Mesodermal cell (in vitro differentiated cells): ENCODE data around the gene SPTLC2.
A peak's percentile ranks its signal among the peaks of the same experiment; 100 is the strongest.

Experiments used
- H3K27ac ChIP-seq: 2 replicates; pipeline ENCODE4 v1.7.0; 2013; ENCODE audit warnings: mild to moderate bottlenecking, low read depth, low read length, moderate library complexity; ENCODE audit not compliant: severe bottlenecking
- H3K36me3 ChIP-seq: 2 replicates; pipeline ENCODE4 v1.7.1; 2013; ENCODE audit warnings: mild to moderate bottlenecking, low read length, moderate library complexity; ENCODE audit not compliant: control insufficient read depth, insufficient read depth
- H3K4me1 ChIP-seq: one replicate; pipeline ENCODE4 v1.7.1; 2013; ENCODE audit warnings: mild to moderate bottlenecking, low read length; ENCODE audit not compliant: insufficient read depth, control insufficient read depth, poor library complexity, severe bottlenecking
- H3K4me3 ChIP-seq: 2 replicates; pipeline ENCODE4 v1.7.0; 2013; ENCODE audit warnings: low read length, control low read depth, mild to moderate bottlenecking; ENCODE audit not compliant: insufficient read depth, poor library complexity, severe bottlenecking; ENCODE audit errors: extremely low read depth
- H3K9me3 ChIP-seq: 2 replicates; pipeline ENCODE4 v1.7.1; 2013; ENCODE audit warnings: mild to moderate bottlenecking, low read length, moderate library complexity; ENCODE audit not compliant: control insufficient read depth
- WGBS, 2 experiments: methylation state at CpG; one replicate each; pipeline ENCODE4 v1.1.5; 2013; ENCODE audit warnings: missing lambda C conversion rate in 2 of 2; ENCODE audit not compliant: insufficient coverage in 2 of 2; 5-methylcytosine and 5-hydroxymethylcytosine counted together

Gene SPTLC2

GRCh38 chr14:77469067-77469505 lies 147.4 kb downstream of the SPTLC2 start:
- Histone ChIP-seq H3K4me1 (no peaks in the 10 kb centered on the region), H3K27ac (no peak overlapping the region), H3K36me3 (peaks cover 57% of the 10 kb centered on the region), H3K4me3 (no peak overlapping the region), H3K9me3 (no peaks in the 10 kb centered on the region)
- 95 to 96% methylated on average over 10 to 12 of the region's 14 CpGs for WGBS, 2 experiments

DNA sequence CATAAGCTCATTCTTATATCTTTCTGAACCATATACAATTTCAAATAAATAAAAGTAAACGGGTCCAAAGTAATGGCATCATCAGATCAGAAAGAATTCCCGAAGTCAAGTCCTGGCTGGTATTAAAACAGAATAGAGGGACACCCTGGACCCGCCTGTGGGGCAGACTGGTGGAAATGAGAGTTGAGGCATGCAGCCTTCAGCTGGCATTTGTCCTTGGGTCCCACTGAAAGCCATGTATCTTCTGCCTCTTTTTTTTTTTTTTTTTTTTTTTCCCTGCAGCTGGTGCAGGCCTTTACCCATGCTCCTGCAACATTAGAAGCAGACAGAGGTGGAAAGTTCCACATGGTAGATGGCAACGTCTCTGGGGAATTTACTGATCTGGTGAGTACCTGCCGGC lies 148.6 kb downstream of the SPTLC2 start:
- Histone ChIP-seq H3K4me1 (no peaks in the 10 kb centered on the region), H3K36me3 (peaks cover 70% of the 10 kb centered on the region), H3K9me3 (no peaks in the 10 kb centered on the region), H3K4me3 (no peak overlapping the region), H3K27ac (no peak overlapping the region)
- WGBS, 2 experiments: 90 to 100% methylated on average over 4 of the region's 5 CpGs

DNA sequence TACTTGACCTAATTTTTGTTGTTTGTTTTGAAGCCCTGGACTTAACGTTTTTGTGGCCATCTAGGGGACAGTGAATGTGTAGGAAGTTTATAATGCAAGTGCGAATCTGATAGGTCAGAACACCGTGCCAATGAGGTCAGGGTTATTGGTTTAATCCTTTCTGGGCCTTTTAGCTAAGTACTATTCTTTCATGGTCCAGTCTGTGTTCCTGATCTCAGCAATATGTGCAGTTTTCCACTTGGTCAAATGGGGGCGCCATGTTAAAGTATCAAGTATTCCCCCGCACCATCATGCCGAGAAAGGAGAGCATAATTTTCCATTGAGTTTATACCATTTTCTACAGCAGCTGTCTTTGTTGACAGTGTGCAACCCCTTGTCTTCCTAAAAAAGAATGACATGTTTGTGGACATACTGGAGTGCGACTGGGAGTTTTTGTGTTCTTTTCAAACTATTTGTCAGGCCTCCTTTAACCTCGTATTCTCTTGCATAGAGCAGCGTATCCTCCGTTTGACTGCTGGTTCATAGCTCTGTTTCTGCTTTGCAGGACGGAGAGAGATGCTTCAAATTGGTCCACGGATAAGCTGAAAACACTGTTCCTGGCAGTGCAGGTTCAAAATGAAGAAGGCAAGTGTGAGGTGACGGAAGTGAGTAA lies 157.2 kb downstream of the SPTLC2 start:
- Histone ChIP-seq H3K27ac (no peak overlapping the region), H3K4me3 (peak overlapping the region; percentile 96), H3K9me3 (no peaks in the 10 kb centered on the region), H3K4me1 (peaks cover 4% of the 10 kb centered on the region), H3K36me3 (peaks cover 50% of the 10 kb centered on the region)
- 58 to 65% methylated on average over 10 of the region's 13 CpGs for WGBS, 2 experiments

GRCh38 chr14:77458249-77458950 lies 158.0 kb downstream of the SPTLC2 start:
- H3K27ac ChIP-seq: peak overlapping the region; percentile 94
- WGBS, 2 experiments: 0 to 1% methylated on average over 18 to 24 of the region's 29 CpGs
- peaks cover 4% of the 10 kb centered on the region for H3K4me1 ChIP-seq
- H3K36me3 ChIP-seq: peaks cover 48% of the 10 kb centered on the region
- no peaks in the 10 kb centered on the region for H3K9me3 ChIP-seq
- peak overlapping the region; percentile 96 for H3K4me3 ChIP-seq

- WGBS, 2 experiments: 0% methylated on average over 27 to 44 of the region's 50 CpGs
- peak within 1 kb of the TSS; percentile 96 for H3K4me3 ChIP-seq
- H3K27ac ChIP-seq: peak within 1 kb of the TSS; percentile 94
- no peaks in the 10 kb centered on the region for H3K9me3 ChIP-seq
- peaks cover 4% of the 10 kb centered on the region for H3K4me1 ChIP-seq
- peaks cover 48% of the 10 kb centered on the region for H3K36me3 ChIP-seq
Observed at GRCh38 chr14:77457522-77458248, 158.8 kb downstream of the SPTLC2 start, which contains the start of the genes AHSA1 and VIPAS39. TSS of gene AHSA1 (plus strand) at chr14:77458093. CDS start at chr14:77458190, 97 bp downstream. TSS of gene VIPAS39 (minus strand) at chr14:77457601. CDS start at chr14:77454102, 3,499 bp downstream.

DNA sequence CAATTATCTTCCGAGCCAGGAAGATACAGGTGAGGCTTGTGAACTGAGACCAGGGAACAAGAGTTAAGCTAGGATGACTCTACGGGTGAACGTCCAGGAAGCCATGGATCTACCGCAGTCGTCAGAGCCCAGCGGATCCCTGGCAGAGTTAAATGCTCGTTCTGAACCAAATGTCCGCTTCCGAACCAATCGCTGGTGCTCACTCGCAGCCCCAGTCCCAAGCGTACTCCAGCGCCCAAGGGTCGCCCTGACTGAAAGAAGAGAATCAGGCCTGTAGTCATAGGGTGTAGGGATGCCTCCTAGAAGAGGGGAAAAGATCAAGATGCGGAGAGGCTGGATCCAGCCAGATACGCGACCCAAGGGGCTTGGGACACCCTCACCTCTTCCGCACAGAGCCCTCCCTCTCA lies 159.3 kb downstream of the SPTLC2 start:
- peak overlapping the region; percentile 94 for H3K27ac ChIP-seq
- H3K4me3 ChIP-seq: peak overlapping the region; percentile 96
- H3K36me3 ChIP-seq: peaks cover 47% of the 10 kb centered on the region
- WGBS, 2 experiments: 0 to 2% methylated on average over 16 to 18 of the region's 18 CpGs
- H3K4me1 ChIP-seq: peaks cover 4% of the 10 kb centered on the region
- H3K9me3 ChIP-seq: no peaks in the 10 kb centered on the region
